ENCODE measurements around the gene IQCB1. TPM values are rescaled to one million over a fixed set of nuclear protein-coding genes. Genes with fewer than 3 reads are reported as not detected.

The IQCB1 gene
- total and polyA plus RNA-seq, 2 of the 8 experiments (the other 6 are each of a cell fraction or from before 2014, with no cell fraction given) = 21.7 to 31.2 TPM

DNA sequence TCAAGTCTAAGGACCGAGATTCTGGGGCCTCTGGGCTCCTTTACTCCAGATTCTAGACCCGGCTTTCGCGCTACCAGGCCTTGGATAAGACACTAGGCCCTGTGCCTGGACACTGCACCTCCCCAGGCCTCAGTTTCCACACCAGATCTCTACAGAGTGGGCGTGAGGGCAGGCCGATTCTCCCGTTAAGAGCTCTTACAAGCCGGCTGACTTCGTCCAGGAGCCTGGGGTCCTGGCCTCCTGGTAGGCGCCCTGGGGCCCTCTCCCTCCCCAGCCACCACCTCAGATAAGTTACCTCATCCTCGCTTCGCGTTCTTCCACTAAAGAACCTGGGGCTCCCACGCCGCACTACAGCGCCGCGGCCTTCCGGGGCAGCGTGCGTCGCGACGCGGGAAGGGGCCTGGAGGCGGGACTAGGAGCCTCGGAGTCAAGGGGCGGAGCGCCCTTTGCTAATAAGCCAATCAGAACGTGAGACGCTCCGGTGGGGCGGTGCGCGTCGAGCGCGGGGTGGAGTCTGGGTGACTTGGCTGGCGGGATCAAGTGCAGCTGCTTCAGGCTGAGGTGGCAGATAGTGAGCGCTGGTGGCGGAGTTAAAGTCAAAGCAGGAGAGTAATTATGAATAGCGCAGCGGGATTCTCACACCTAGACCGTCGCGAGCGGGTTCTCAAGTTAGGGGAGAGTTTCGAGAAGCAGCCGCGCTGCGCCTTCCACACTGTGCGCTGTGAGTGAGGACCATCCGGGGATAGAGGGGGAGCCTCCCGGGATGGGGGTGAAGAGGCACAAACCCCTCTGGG is at the start of gene IQCB1, which contains the start of gene EAF2 (continued):
- TF ChIP-seq, protein P1, sequence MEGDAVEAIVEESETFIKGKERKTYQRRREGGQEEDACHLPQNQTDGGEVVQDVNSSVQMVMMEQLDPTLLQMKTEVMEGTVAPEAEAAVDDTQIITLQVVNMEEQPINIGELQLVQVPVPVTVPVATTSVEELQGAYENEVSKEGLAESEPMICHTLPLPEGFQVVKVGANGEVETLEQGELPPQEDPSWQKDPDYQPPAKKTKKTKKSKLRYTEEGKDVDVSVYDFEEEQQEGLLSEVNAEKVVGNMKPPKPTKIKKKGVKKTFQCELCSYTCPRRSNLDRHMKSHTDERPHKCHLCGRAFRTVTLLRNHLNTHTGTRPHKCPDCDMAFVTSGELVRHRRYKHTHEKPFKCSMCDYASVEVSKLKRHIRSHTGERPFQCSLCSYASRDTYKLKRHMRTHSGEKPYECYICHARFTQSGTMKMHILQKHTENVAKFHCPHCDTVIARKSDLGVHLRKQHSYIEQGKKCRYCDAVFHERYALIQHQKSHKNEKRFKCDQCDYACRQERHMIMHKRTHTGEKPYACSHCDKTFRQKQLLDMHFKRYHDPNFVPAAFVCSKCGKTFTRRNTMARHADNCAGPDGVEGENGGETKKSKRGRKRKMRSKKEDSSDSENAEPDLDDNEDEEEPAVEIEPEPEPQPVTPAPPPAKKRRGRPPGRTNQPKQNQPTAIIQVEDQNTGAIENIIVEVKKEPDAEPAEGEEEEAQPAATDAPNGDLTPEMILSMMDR (IDR thresholded peaks at IDR 0.05; ENCODE audit: control extremely low read depth in 1 of 3, insufficient read depth in 1 of 3, low read depth in 1 of 3, low read length in 3 of 3) = no peak
- peak; percentile 80 for TF ChIP-seq TAF1 (IDR thresholded peaks at IDR 0.05; ENCODE audit: low read depth, low read length)
- peak in 1 of 2 experiments; percentile 4; a peak in 2 of 4 replicates for TF ChIP-seq SIN3A (conservative IDR thresholded peaks at IDR 0.05 in 1 of 2, IDR thresholded peaks at IDR 0.05 in 1 of 2; ENCODE audit: low read depth in 1 of 2, low read length in 2 of 2)
- TF ChIP-seq PHF8 (conservative IDR thresholded peaks at IDR 0.05; ENCODE audit: low read depth, low read length) = peak; percentile 77
- TF ChIP-seq TBP (IDR thresholded peaks at IDR 0.05; ENCODE audit: low read depth, low read length) = peak; percentile 77
- TF ChIP-seq CREB1 (IDR thresholded peaks at IDR 0.05) = peak; percentile 58; the same call in 1 of the 2 replicates
- TF ChIP-seq SP1 (IDR thresholded peaks at IDR 0.05; ENCODE audit: low read depth, low read length) = peak; percentile 86
- TF ChIP-seq JUN (IDR thresholded peaks at IDR 0.05; ENCODE audit: low read depth, low read length) = no peak
- peak; percentile 71 to 79 for TF ChIP-seq POLR2A (IDR thresholded peaks at IDR 0.05; ENCODE audit: control extremely low read depth in 1 of 2, low read depth in 2 of 2, low read length in 2 of 2)
- TF ChIP-seq CBX5 (IDR thresholded peaks at IDR 0.05; ENCODE audit: low read depth, low read length) = no peak
- peak; percentile 52 for TF ChIP-seq ASH2L (IDR thresholded peaks at IDR 0.05; ENCODE audit: low read length)
- peak; percentile 91 for TF ChIP-seq KDM4A (IDR thresholded peaks at IDR 0.05; ENCODE audit: low read depth, low read length, severe bottlenecking)
- no peak for TF ChIP-seq BCL11A (IDR thresholded peaks at IDR 0.05; ENCODE audit: low read depth in 2 of 2, low read length in 2 of 2)
- TF ChIP-seq RAD21 (IDR thresholded peaks at IDR 0.05 in 1 of 2, conservative IDR thresholded peaks at IDR 0.05 in 1 of 2; ENCODE audit: low read depth in 2 of 2, low read length in 2 of 2) = peak in 1 of 2 experiments; percentile 2; a peak in 1 of 4 replicates
- peak; percentile 14 for TF ChIP-seq SAP30 (IDR thresholded peaks at IDR 0.05; ENCODE audit: insufficient read depth, insufficient replicate concordance, low read length)
- TF ChIP-seq, protein P2, sequence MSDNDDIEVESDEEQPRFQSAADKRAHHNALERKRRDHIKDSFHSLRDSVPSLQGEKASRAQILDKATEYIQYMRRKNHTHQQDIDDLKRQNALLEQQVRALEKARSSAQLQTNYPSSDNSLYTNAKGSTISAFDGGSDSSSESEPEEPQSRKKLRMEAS (IDR thresholded peaks at IDR 0.05) = peak; percentile 93
- TF ChIP-seq SP4 (IDR thresholded peaks at IDR 0.05; ENCODE audit: low read length) = peak; percentile 85; the same call in 1 of the 2 replicates
- TF ChIP-seq TAF7 (optimal IDR thresholded peaks at IDR 0.05; ENCODE audit: borderline replicate concordance, low read depth, low read length) = peak; percentile 57
- TF ChIP-seq, protein P3, sequence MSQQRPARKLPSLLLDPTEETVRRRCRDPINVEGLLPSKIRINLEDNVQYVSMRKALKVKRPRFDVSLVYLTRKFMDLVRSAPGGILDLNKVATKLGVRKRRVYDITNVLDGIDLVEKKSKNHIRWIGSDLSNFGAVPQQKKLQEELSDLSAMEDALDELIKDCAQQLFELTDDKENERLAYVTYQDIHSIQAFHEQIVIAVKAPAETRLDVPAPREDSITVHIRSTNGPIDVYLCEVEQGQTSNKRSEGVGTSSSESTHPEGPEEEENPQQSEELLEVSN (IDR thresholded peaks at IDR 0.05) = peak; percentile 97
